ENCODE measurements around the gene FRMD1. TPM values are rescaled to one million over a fixed set of nuclear protein-coding genes. Genes with fewer than 3 reads are reported as not detected.

The FRMD1 gene
- total RNA-seq, 1 donor from 2014 or later: not detected

GRCh38 chr6:168124921-168125320 is 45.9 kb upstream of the FRMD1 start:
- TF ChIP-seq CTCF (conservative IDR thresholded peaks at IDR 0.05): no peak
- Mint-ChIP-seq H3K9me3 (no peaks in the 10 kb centered on the region), H3K27ac (ENCODE audit: unreplicated experiment) (no peak overlapping the region), H3K36me3 (ENCODE audit: low read depth) (no peaks in the 10 kb centered on the region), H3K27me3 (ENCODE audit: low read depth) (no peaks in the 10 kb centered on the region), H3K4me3 (no peak overlapping the region), H3K4me1 (no peaks in the 10 kb centered on the region)
- DNase-seq (ENCODE audit: low read depth, low spot score): no peak

GRCh38 chr6:168124158-168124557 is 45.1 kb upstream of the FRMD1 start:
- Mint-ChIP-seq H3K9me3 (no peaks in the 10 kb centered on the region), H3K36me3 (ENCODE audit: low read depth) (no peaks in the 10 kb centered on the region), H3K27me3 (ENCODE audit: low read depth) (no peaks in the 10 kb centered on the region), H3K27ac (ENCODE audit: unreplicated experiment) (no peak overlapping the region), H3K4me1 (no peaks in the 10 kb centered on the region), H3K4me3 (no peak overlapping the region)
- DNase-seq (ENCODE audit: low read depth, low spot score): no peak
- no peak for TF ChIP-seq CTCF (conservative IDR thresholded peaks at IDR 0.05)

GRCh38 chr6:168123165-168123911 is 44.3 kb upstream of the FRMD1 start:
- H3K27ac Mint-ChIP-seq (ENCODE audit: unreplicated experiment): no peak overlapping the region
- no peaks in the 10 kb centered on the region for H3K9me3 Mint-ChIP-seq
- H3K4me1 Mint-ChIP-seq: no peaks in the 10 kb centered on the region
- no peaks in the 10 kb centered on the region for H3K27me3 Mint-ChIP-seq (ENCODE audit: low read depth)
- no peak overlapping the region for H3K4me3 Mint-ChIP-seq
- H3K36me3 Mint-ChIP-seq (ENCODE audit: low read depth): no peaks in the 10 kb centered on the region
- no peak for DNase-seq (ENCODE audit: low read depth, low spot score)
- TF ChIP-seq CTCF (conservative IDR thresholded peaks at IDR 0.05): no peak

GRCh38 chr6:168122521-168122920 is 43.5 kb upstream of the FRMD1 start:
- H3K4me3 Mint-ChIP-seq: no peak overlapping the region
- H3K36me3 Mint-ChIP-seq (ENCODE audit: low read depth): no peaks in the 10 kb centered on the region
- no peaks in the 10 kb centered on the region for H3K27me3 Mint-ChIP-seq (ENCODE audit: low read depth)
- no peaks in the 10 kb centered on the region for H3K4me1 Mint-ChIP-seq
- no peak overlapping the region for H3K27ac Mint-ChIP-seq (ENCODE audit: unreplicated experiment)
- TF ChIP-seq CTCF (conservative IDR thresholded peaks at IDR 0.05): no peak
- DNase-seq (ENCODE audit: low read depth, low spot score): no peak
- H3K9me3 Mint-ChIP-seq: no peaks in the 10 kb centered on the region

GRCh38 chr6:168122011-168122410 is 43.0 kb upstream of the FRMD1 start:
- Mint-ChIP-seq H3K36me3 (ENCODE audit: low read depth) (no peaks in the 10 kb centered on the region), H3K27me3 (ENCODE audit: low read depth) (no peaks in the 10 kb centered on the region), H3K4me1 (no peaks in the 10 kb centered on the region), H3K27ac (ENCODE audit: unreplicated experiment) (no peak overlapping the region), H3K4me3 (no peak overlapping the region), H3K9me3 (no peaks in the 10 kb centered on the region)
- DNase-seq (ENCODE audit: low read depth, low spot score): no peak
- TF ChIP-seq CTCF (conservative IDR thresholded peaks at IDR 0.05): no peak
